PC-3 (cell line): Measurements from ENCODE around the gene SSBP2.

ENCODE experiments used
- CTCF ChIP-seq: fragments of 300-600 bp; sonication (generic); conservative IDR thresholded peaks from 2 replicates; pipeline ENCODE4 v1.5.1; 2017; ENCODE audit warnings: antibody characterized with exemption, low read depth, mild to moderate bottlenecking, low read length
- EZH2 ChIP-seq: fragments of 300-600 bp; sonication (generic); IDR thresholded peaks from one replicate; pipeline ENCODE4 v1.6.1; 2017; ENCODE audit warnings: antibody characterized with exemption, mild to moderate bottlenecking, low read length; ENCODE audit not compliant: unreplicated experiment

- no peak for TF ChIP-seq CTCF
- no peak for TF ChIP-seq EZH2
Observed at GRCh38 chr5:81422671-81423070, 328.2 kb downstream of the SSBP2 start.
